ENCODE measurements around the gene OLFM1.

The OLFM1 gene

GRCh38 chr9:135076876-135077430 is 10.5 kb upstream of the OLFM1 start:
- no peak for DNase-seq (ENCODE audit: low spot score)

DNA sequence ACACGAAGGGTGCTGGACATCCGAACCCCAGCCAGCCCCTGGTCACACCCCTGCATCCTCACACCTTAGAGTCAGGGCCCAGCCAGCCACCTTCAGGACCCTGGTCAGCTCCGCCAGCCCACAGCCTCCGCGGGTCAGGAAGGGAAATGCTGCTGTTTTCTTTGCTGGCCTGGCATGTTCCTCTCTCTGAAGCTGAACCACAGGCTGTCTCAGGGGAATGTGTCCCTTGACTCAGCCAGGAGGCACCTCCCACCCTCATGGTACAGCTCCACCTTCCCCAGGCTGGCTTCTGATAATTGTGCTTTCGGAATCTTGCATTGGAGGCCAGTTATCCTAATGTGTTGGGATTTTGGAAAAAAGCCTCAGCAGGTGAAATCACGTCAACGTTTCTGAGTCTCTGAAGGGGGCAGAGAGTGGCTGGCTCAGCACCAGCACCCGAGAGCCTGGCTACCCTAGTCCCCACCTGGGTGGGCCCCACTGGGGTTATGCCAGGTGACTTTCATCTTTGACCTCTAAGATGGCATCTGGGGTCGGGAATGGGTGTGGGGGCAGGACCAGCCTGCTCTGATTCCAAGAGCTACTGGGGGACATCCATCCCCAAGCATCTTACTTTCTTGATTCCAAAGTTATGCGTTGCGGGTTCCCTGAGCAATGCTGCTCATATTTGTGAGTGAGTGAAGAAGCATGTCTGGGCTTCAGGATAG is 9.8 kb upstream of the OLFM1 start:
- DNase-seq (ENCODE audit: low spot score), result no peak

DNA sequence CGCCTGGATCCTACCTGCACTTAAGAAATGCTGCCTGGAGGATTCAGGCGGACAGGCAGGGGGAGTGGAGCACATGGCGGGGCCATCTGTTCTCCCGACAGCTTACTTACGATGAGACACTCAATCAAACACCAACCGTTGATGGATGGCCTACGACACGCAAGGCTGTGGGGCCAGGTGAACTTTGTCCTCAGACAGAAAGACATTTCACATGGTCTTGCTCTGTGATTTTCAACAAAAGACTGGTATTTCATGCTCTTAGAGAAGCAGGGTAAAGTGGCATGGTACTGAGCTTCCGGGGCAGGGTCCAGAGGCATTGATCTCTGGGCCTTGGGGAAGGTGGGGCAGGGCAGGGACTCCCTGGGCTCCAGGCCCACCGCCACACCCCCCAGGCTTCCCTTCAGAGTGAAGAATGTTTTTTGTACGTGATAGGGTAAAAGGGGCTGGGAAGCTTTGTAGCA is 9.1 kb upstream of the OLFM1 start:
- no peak for DNase-seq (ENCODE audit: low spot score)

DNA sequence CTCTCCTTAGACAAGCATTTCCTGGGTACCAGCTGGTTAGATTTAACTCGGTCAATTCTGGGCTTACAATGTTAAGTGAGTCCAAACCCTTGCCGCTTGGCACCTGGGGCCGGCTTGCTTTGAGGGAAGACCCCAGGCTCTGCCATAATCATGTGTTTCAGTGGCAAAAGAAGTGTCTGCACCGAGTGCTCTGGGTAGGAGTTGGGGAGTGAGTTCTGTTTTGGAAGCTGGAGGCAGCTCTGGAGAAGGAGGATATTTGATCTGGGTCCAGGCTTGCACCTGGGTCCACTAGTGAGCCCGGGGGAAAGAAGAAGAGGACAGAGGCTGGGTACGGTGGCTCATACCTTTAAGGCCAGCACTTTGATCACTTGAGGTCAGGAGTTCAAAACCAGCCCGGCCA is 8.4 kb upstream of the OLFM1 start:
- DNase-seq (ENCODE audit: low spot score), result no peak

DNA sequence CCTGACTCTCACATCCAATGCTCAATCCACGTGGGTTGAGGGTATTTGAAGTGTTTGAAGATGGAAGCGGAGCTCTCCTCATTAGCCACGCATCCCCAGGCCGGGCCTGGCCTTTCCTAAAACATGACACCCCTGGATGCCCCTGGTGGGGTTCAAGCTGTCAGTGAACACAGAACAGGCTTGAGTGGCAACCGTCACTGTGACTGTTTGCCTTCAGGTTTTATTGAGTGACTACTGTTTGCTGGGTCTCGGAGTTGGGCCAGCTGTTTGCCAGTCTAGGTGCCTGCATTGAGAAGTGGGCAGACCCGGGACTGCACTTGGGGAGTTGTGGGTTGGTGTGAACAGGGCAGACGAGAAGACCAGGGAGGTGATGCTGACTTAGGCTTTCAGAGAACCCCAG is 7.8 kb upstream of the OLFM1 start:
- DNase-seq (ENCODE audit: low spot score), result no peak

GRCh38 chr9:135080286-135081263 is 6.9 kb upstream of the OLFM1 start:
- no peak for DNase-seq (ENCODE audit: low spot score)

DNA sequence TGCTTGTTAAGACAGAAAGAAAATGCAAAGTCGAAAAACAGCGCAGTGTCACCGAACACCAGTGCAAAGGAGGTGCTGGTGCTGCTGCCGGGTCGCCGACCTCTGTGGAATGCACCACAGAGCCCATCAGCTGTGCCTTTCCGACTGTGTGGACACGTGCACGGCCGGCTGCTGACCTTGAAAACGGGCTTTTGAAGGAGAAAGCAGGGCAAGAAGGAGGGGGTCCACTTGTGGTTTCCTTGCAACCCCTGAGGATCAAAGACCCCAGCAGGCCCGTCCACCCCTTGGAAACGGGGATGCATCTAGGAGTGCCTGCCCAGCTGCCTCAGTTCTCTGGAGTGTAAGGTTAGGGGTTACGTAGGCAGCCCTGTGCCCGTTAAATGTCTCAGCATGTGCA is 6.2 kb upstream of the OLFM1 start:
- no peak for DNase-seq (ENCODE audit: low spot score)

GRCh38 chr9:135081731-135082130 is 5.7 kb upstream of the OLFM1 start:
- no peak for DNase-seq (ENCODE audit: low spot score)

DNA sequence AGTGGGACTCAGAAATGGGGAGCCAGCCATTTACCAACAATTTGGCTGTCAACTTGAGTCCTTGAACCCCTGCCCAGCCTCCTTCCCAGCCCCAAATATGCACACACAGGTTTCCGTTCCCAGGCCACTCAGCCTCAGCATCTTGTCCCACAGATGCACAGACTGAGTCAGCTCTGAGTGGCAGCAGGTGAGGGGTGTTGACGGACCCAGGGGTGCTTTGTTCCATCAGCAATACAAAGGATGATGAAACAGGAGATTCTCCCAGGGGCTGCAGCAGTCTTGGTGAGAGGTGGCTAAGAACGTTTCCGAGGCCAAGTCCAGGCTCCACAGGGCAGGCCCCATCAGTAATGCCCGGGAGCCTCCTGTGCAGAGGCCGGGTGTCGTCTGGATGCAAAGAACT is 4.9 kb upstream of the OLFM1 start:
- DNase-seq (ENCODE audit: low spot score), result no peak

GRCh38 chr9:135083241-135083810 is 4.1 kb upstream of the OLFM1 start:
- no peak for DNase-seq (ENCODE audit: low spot score)

DNA sequence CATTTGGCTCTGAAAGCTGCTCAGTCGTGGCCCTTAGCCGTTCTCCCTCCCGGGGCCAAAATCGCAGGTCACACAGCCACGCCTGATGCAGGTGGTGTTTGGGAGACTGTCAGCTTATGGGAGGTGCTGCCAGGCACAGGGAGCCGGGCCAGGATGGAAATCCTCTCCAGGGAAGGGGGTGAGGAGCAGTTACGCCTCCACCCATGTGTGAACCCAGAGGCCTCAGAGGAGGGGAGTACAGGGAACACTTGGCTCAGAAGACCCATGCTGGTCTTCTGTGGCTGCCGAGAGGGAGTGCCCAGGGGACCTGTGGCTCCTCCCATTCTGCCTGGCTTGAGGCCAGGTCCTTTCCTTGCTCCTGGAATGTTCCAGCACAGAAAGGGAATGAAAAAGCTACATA is 3.6 kb upstream of the OLFM1 start:
- no peak for DNase-seq (ENCODE audit: low spot score)

DNA sequence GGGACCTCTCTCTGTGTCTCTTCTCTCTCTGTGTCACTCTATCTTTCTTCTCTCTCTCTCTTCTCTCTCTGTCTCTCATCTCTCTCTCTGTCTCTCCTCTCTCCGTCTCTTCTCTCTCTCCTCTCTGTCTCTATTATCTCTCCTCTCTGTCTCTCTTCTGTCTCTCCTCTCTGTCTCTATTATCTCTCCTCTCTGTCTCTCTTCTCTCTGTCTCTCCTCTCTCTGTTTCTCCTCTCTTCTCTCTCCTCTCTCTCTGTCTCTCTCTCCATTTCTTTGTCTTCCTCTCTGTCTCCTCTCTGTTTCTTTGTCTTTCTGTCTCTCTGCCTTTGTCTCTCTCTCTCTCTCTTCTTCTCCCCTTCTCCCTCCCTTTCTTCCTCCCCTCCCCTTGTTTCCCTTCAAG is 3.2 kb upstream of the OLFM1 start:
- no peak for DNase-seq (ENCODE audit: low spot score)

GRCh38 chr9:135084881-135085760 is 2.3 kb upstream of the OLFM1 start:
- DNase-seq (ENCODE audit: low spot score), result no peak

DNA sequence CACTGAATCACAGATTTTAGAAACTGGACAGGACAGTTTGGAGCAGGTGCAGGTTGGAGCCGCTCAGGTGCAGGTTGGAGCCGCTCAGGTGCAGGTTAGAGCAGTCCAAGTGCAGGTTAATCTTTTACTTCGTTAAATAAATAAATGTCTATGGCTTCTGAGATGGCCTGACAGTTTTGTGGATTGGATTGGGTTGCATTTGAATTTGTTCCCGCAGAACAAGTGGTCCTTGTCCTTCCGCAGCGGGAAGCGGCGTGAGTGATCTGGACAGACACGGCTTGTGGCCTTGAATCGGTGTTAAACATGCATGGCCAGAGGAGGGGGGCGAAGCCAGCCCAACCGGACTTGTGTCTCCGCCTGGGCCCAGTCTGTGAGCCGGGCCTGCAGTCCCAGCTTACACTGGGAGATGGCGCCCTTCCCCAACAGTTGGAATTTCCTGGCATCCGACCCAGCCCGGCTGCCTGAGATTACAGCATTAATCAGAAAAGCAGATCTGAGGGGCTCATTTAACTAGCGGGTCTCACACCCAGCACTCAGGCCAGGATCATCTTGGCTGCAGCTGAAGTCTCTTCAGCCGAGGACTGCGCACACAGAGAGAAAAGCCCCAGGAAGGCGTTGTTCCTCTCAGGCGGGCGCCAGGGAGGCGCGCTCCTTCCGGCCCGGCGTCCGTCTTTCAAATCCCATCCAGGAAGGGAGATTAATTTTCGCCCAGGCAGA is 1.5 kb upstream of the OLFM1 start:
- peak; percentile 67 for DNase-seq (ENCODE audit: low spot score)

- no peak for DNase-seq (ENCODE audit: low spot score)
Measured at GRCh38 chr9:135086597-135087488, 625 bp upstream of the OLFM1 start.

DNA sequence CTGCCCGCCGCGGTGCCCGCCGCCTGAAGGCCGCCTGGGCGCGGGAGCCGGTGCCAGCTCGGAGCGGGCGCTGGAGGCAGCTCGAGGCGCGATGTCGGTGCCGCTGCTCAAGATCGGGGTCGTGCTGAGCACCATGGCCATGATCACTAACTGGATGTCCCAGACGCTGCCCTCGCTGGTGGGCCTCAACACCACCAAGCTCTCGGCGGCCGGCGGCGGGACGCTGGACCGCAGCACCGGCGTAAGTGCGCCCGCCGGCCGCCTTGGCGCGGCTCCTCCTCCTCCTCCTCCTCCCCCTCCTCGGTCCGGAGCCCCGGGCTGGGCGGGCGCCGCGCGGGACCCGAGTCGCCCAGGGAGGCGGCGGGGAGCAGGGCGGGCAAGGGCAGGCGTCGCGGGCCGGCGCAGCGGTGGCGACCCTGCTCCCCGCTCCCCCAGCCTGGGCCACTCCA is 455 bp downstream of the OLFM1 start:
- DNase-seq (ENCODE audit: low spot score), result no peak

- no peak for DNase-seq (ENCODE audit: low spot score)
Measured at GRCh38 chr9:135088348-135088978, 995 bp downstream of the OLFM1 start.

DNA sequence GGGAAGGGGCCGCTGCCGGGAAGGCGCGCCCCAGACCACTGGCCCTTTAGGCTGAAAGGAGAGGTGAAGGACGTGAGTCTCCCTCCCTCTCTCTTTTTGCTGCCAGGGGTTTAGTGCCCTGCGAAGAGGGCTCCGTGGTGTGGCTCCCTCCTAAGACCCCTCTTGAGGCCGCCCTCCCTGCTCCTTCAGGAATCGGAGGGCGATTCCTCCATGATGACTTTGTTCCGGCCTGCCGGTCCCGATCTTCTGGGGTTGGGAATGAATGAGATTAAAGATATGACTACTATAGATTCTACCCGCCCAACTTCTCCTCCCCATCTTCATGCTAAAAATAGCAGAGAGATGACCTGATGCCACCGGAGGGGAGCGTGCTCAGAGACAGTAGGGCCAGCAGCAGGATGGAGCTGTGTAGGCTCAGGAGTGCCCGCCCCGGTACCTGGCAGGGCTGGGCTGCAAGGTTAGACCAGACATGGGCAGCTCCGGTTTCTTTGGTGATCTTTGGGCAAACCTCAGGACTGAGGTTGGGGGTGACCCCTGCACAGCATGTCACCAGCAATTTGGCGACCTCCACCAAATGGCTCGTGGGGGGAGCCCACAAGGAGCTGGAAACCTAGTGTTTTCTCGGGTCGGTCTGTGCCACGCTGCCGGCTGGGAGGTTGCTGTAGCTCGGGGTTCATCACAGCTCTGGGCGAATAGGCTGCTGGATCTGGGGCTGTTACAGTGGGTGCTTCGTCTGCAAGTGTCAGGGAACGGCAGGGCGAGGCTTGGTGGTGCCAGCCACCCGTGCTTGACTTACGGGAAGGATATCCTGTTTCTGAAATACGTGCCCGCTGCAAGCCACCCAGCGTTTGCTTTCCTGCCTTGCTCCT is 1.7 kb downstream of the OLFM1 start:
- DNase-seq (ENCODE audit: low spot score), result no peak
